ENCODE data around the gene LCA5.

LCA5 gene

DNA sequence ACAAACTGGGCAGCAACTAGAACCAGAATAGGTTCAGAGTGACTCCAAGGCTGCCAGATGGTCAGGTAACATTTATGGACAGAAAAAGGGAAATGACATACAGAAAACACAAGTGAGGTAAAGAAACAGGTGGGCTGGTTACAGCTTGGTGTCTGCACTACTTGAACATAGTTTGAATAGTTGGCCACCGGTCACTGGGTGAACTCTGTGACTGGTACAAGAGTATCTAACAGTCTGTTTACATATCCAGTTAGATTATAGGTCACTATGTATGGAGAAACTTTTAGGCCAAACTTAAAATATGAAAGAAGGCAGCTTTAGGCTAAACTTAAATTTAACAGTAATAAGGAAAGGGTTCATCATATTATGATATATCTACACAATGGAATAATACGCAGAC lies 32.9 kb downstream of the LCA5 start:
- TF ChIP-seq, protein P1, sequence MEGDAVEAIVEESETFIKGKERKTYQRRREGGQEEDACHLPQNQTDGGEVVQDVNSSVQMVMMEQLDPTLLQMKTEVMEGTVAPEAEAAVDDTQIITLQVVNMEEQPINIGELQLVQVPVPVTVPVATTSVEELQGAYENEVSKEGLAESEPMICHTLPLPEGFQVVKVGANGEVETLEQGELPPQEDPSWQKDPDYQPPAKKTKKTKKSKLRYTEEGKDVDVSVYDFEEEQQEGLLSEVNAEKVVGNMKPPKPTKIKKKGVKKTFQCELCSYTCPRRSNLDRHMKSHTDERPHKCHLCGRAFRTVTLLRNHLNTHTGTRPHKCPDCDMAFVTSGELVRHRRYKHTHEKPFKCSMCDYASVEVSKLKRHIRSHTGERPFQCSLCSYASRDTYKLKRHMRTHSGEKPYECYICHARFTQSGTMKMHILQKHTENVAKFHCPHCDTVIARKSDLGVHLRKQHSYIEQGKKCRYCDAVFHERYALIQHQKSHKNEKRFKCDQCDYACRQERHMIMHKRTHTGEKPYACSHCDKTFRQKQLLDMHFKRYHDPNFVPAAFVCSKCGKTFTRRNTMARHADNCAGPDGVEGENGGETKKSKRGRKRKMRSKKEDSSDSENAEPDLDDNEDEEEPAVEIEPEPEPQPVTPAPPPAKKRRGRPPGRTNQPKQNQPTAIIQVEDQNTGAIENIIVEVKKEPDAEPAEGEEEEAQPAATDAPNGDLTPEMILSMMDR (conservative IDR thresholded peaks at IDR 0.05; ENCODE audit: low read length): no peak
- no peak overlapping the region for H3K4me3 ChIP-seq (ENCODE audit: low read length)
- DNase-seq (ENCODE audit: low read depth): no peak

DNA sequence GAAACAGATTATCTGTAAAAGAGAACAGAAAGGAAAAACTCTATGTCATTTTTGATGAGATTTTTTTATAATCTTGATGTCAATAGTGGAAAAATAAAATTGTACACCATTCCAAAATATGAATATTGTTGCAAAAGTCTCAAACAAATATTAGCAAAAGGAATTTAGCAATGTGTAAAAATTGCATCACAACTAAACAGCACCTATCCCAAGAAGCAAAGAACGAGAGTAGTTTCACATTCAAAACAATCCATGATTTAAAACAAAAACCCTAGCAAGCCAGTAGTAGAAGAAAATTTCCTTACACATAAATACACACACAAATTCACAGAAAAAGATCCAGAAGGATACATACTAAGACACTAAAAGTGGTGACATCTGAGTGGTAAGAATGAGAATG lies 38.4 kb downstream of the LCA5 start:
- TF ChIP-seq, protein P1 (conservative IDR thresholded peaks at IDR 0.05; ENCODE audit: low read length): no peak
- no peak for DNase-seq (ENCODE audit: low read depth)
- no peak overlapping the region for H3K4me3 ChIP-seq (ENCODE audit: low read length)

DNA sequence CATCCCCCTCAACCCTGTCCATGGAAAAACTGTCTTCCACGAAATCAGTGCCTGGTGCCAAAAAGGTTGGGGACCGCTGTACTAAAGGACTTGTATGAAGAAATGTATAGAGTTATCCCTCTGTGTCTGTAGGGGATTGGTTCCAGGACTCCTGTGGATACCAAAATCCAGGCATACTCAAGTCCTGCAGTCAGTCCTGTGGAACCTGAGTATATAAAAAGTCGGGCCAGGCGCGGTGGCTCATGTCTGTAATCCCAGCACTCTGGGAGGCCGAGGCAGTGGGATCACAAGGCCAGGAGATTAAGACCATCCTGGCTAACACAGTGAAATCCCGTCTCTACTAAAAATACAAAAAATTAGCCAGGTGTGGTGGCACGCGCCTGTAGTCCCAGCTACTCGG lies 42.0 kb downstream of the LCA5 start:
- DNase-seq (ENCODE audit: low read depth): no peak
- no peak overlapping the region for H3K4me3 ChIP-seq (ENCODE audit: low read length)
- TF ChIP-seq, protein P1 (conservative IDR thresholded peaks at IDR 0.05; ENCODE audit: low read length): no peak

DNA sequence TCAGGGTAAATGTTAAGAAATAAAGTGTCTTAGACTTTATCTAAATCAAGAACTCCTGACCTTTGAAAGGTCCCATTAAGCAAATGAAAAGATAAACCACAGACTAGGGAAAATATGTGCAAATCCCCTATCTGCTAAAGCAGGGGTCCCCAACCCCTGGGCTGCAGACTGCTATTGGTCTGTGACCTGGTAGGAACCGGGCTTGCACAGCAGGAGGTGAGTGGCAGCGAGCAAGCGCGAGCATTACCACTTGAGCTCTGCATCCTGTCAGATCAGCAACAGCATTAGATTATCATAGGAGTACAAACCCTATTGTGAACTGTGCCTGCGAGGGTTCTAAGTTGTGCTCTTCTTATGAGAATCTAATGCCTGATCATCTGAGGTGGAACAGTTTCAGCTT lies 42.4 kb downstream of the LCA5 start:
- no peak for DNase-seq (ENCODE audit: low read depth)
- no peak overlapping the region for H3K4me3 ChIP-seq (ENCODE audit: low read length)
- TF ChIP-seq, protein P1 (conservative IDR thresholded peaks at IDR 0.05; ENCODE audit: low read length): no peak

DNA sequence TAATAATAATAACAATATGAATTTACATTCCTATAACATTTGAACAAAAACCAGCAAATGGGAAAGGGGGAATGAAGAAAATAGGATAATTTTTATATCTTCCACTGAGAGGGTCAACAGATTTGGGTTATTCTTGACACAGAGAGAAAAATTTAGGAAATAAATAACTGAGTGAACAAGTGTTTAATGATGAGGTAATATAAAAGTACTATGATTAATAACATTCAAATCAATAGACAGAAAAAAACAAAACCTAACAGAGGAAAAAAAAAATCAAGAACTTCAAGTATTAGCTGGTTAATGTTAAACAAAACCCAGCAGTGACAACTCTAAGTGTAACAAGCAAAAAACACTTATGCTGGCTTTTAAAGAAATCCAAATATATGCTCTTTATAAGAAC lies 66.5 kb downstream of the LCA5 start:
- TF ChIP-seq, protein P1 (conservative IDR thresholded peaks at IDR 0.05; ENCODE audit: low read length): no peak

GRCh38 chr6:79469376-79470246 lies 67.6 kb downstream of the LCA5 start:
- no peak for DNase-seq (ENCODE audit: low read depth)
- TF ChIP-seq, protein P1 (conservative IDR thresholded peaks at IDR 0.05; ENCODE audit: low read length): no peak
- H3K4me3 ChIP-seq (ENCODE audit: low read length): no peak overlapping the region

More for the DNA sequence above, 66.5 kb downstream of the LCA5 start:
- no peak for DNase-seq (ENCODE audit: low read depth)
- no peak overlapping the region for H3K4me3 ChIP-seq (ENCODE audit: low read length)

DNA sequence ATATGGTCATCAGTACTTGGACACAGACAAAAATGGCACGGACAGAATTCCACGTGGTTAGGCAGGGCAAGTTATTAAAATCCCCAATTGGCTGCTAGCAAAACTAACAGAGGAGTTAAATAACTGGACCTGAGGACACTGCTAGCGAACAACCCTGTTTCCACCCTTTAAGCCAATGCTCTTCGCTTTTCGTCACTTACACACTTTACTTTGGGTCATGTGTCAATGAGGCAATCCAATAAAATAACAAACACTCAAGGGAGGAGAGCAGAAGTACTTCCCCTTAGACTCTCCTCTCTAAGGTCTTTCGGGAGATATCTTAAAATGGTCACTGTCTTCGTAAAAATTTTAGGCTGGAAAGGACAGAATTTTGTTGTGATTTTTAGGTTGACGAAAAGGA lies 68.6 kb downstream of the LCA5 start:
- H3K4me3 ChIP-seq (ENCODE audit: low read length): no peak overlapping the region
- TF ChIP-seq, protein P1 (conservative IDR thresholded peaks at IDR 0.05; ENCODE audit: low read length): no peak
- no peak for DNase-seq (ENCODE audit: low read depth)

Data from AG10803 (cell line).